Upper lobe of left lung (tissue), 6 donors: ENCODE measurements around the gene CYLD. TPM values are rescaled to one million over a fixed set of nuclear protein-coding genes. Genes with fewer than 3 reads are reported as not detected.

ENCODE experiments used
- ATAC-seq, 2 donors: fragments of 200-7000 bp; cut with Tn5 transposase; one replicate each; pipeline ENCODE4 v1.9.1; 2022; ENCODE audit warnings: mild to moderate bottlenecking in 2 of 2, moderate library complexity in 2 of 2; ENCODE audit not compliant: low FRiP score in 2 of 2
- DNase-seq, 2 donors: peaks; one replicate each; pipeline ENCODE4 v3.0.0-alpha.2; 2019 to 2020
- H3K27ac ChIP-seq, 4 donors: fragments of 200-600 bp; sonication (generic); one replicate each; pipeline ENCODE4 v1.5.1; 2016 to 2019
- H3K27me3 ChIP-seq, 4 donors: fragments of 200-600 bp; sonication (generic); one replicate each; pipeline ENCODE4 v1.5.1; 2017 to 2019
- H3K36me3 ChIP-seq, 4 donors: fragments of 200-600 bp; sonication (generic); one replicate each; pipeline ENCODE4 v1.5.1; 2016 to 2019
- H3K4me1 ChIP-seq, 4 donors: fragments of 200-600 bp; sonication (generic); one replicate each; pipeline ENCODE4 v1.5.1; 2018 to 2019
- H3K4me3 ChIP-seq, 4 donors: fragments of 200-600 bp; sonication (generic); one replicate each; pipeline ENCODE4 v1.5.1; 2017 to 2019; ENCODE audit warnings: mild to moderate bottlenecking in 2 of 4, moderate library complexity in 1 of 4
- H3K9me3 ChIP-seq, 4 donors: fragments of 200-600 bp; sonication (generic); one replicate each; pipeline ENCODE4 v1.5.1; 2018 to 2019
- EP300 ChIP-seq, 4 donors: sonication (generic); formaldehyde crosslinking; IDR thresholded peaks; one replicate each; pipeline ENCODE4 v1.5.1; 2017; ENCODE audit warnings: antibody characterized with exemption in 4 of 4, control low read depth in 2 of 4
- POLR2A ChIP-seq, 4 donors: fragments of 450-650 bp; IDR thresholded peaks; one replicate each; pipeline ENCODE4 v1.5.1; 2016 to 2017; ENCODE audit warnings: antibody characterized with exemption in 4 of 4, mild to moderate bottlenecking in 2 of 4
- POLR2AphosphoS5 ChIP-seq, 2 donors: sonication (generic); formaldehyde crosslinking; IDR thresholded peaks; one replicate each; pipeline ENCODE4 v1.5.1; 2017; ENCODE audit warnings: antibody characterized with exemption in 2 of 2
- WGBS, 2 donors: methylation state at CpG; one replicate each; pipeline ENCODE4 v1.1.5; 2017 to 2018; 5-methylcytosine and 5-hydroxymethylcytosine counted together
- total RNA-seq, 6 donors: library from RNA; depleted of rRNA in 4 of 6; stranded (reverse); fragments of >200 nt in 4 of 6; gene quantifications; one replicate each; pipeline versions ENCODE4 v1.1.0 to v1.2.1, GENCODE V29; 2016 to 2021
- TF ChIP-seq, protein P1 (sequence below), 6 experiments: fragments of 450-650 bp in 4 of 6; fragments of 200-600 bp in 2 of 6; sonication (generic) in 2 of 6; IDR thresholded peaks; one replicate each; pipeline ENCODE4 v1.5.1; 2016 to 2019; ENCODE audit warnings: antibody characterized with exemption in 6 of 6
- donor health status: DM: no; HTN: no; CAD: no; lungs with moderate emphysema.
- donor health status: DM: no; HTN: yes; CAD: no; lungs with severe emphysema.

CYLD gene
- total RNA-seq, 6 donors from 2014 or later = 25.5 to 72.1 (median 46.1) TPM

DNA sequence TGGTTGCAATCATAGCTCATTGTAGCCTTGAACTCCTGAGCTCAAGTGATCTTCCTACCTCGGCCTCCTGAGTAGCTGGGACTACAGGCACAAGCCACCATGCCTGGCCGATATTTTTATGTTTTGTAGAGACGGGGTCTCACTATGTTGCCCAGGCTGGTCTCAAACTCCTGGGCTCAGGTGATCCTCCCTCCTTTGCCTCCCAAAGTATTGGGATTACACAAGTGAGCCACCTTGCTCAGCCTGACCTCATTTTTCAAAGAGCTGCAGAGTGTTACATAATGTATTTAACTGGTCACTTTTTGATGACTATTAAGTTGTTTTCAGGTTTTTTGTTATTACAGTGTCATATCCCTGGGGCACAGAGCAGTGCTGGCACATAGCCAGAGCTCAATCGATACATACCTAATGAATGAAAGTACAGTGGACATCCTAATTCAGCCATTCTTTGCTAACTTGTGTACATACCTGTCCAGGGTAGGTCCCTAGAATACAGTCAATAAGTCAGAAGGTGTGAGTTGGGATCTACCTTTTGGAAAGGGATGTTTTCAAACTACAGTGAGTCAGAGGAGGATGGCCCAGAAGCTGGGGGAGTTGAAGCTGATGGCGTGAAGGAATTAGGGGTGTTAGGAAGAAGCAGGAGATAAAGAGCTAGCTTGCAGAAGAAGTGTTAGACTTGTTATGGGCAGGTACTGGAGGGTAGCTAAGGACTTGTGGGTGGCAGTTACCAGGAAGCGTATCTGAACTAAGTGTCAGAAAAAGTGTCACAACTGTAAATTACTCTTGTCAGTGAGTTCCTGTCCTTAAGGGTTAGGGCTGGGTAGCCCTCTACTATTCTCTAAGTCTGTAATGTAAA, 20.1 kb upstream of the CYLD start:
- peaks cover 0 to 17% (median 7%) of the 10 kb centered on the region in 4 donors for H3K4me1 ChIP-seq
- TF ChIP-seq, protein P1, sequence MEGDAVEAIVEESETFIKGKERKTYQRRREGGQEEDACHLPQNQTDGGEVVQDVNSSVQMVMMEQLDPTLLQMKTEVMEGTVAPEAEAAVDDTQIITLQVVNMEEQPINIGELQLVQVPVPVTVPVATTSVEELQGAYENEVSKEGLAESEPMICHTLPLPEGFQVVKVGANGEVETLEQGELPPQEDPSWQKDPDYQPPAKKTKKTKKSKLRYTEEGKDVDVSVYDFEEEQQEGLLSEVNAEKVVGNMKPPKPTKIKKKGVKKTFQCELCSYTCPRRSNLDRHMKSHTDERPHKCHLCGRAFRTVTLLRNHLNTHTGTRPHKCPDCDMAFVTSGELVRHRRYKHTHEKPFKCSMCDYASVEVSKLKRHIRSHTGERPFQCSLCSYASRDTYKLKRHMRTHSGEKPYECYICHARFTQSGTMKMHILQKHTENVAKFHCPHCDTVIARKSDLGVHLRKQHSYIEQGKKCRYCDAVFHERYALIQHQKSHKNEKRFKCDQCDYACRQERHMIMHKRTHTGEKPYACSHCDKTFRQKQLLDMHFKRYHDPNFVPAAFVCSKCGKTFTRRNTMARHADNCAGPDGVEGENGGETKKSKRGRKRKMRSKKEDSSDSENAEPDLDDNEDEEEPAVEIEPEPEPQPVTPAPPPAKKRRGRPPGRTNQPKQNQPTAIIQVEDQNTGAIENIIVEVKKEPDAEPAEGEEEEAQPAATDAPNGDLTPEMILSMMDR (IDR thresholded peaks at IDR 0.05) = no peak
- TF ChIP-seq EP300 (IDR thresholded peaks at IDR 0.05) = no peak
- no peaks in the 10 kb centered on the region for H3K9me3 ChIP-seq
- ATAC-seq (no peak), DNase-seq (peak in 1 of 2 donors; percentile 4)
- no peak overlapping the region for H3K27ac ChIP-seq
- 87 to 96% methylated on average over 6 of the region's 6 CpGs for WGBS, 2 donors
- H3K27me3 ChIP-seq = no peaks in the 10 kb centered on the region
- H3K4me3 ChIP-seq = no peak overlapping the region
- peaks cover 0 to 22% (median 8%) of the 10 kb centered on the region in 4 donors for H3K36me3 ChIP-seq

GRCh38 chr16:50722405-50722737, 19.5 kb upstream of the CYLD start:
- DNase-seq (no peak), ATAC-seq (no peak)
- Histone ChIP-seq H3K9me3 (no peaks in the 10 kb centered on the region), H3K27ac (no peak overlapping the region), H3K4me3 (no peak overlapping the region), H3K27me3 (no peaks in the 10 kb centered on the region), H3K36me3 (peaks cover 0 to 23% (median 8%) of the 10 kb centered on the region in 4 donors), H3K4me1 (peaks cover 0 to 17% (median 7%) of the 10 kb centered on the region in 4 donors)
- TF ChIP-seq EP300 (IDR thresholded peaks at IDR 0.05) (no peak), POLR2A (IDR thresholded peaks at IDR 0.05) (no peak), POLR2AphosphoS5 (IDR thresholded peaks at IDR 0.05) (no peak)
- TF ChIP-seq, protein P1 (IDR thresholded peaks at IDR 0.05) = no peak
- 87% methylated on average over 1 of the region's 1 CpG; no CpG with 5 or more reads in 1 of the 2 donors for WGBS, 2 donors

DNA sequence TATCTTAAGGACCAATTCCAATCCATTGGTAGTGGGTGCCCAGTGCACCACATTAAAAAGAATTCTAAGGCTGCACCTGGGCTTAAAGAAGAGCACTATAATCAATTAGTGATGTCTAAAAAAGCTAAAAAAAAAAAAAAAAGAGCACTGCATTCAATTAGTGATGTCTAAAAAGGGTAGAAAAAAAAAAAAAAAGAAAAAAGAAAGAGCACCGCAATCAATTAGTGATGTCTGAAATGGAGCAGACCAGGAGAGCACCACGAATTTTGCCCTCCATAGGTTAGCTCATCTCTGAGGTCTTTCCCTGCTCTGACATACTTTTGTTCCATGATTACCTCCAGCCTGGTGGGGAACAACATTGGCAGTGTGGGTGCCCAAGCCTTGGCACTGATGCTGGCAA, 18.9 kb upstream of the CYLD start:
- Histone ChIP-seq H3K27me3 (no peaks in the 10 kb centered on the region), H3K4me3 (no peak overlapping the region), H3K36me3 (peaks cover 0 to 23% (median 8%) of the 10 kb centered on the region in 4 donors), H3K27ac (no peak overlapping the region), H3K4me1 (peaks cover 0 to 17% (median 7%) of the 10 kb centered on the region in 4 donors), H3K9me3 (no peaks in the 10 kb centered on the region)
- no peak for ATAC-seq
- no peak for DNase-seq
- TF ChIP-seq EP300 (IDR thresholded peaks at IDR 0.05) (no peak), POLR2AphosphoS5 (IDR thresholded peaks at IDR 0.05) (no peak), POLR2A (IDR thresholded peaks at IDR 0.05) (no peak)
- TF ChIP-seq, protein P1 (IDR thresholded peaks at IDR 0.05) = no peak
- WGBS, 2 donors = 89 to 95% methylated on average over 2 of the region's 2 CpGs

DNA sequence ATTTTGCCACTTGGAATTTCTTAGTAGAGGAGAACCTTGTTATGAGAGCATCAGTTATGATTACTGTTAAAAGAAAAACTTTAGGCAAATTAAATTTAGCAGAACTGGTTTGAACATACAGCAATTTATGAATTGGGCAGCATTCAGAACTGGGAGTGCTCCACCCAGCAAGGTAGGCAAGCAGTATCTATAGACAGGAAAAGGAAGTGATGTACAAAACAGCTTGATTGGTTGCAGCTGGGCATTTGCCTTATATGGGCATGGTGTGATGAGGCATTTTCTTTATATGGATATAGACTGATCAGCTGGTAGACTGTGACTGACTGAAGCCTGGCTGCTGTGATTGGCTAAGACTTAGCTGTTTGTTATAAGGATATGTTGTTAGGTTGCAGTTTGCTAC, 17.6 kb upstream of the CYLD start:
- Histone ChIP-seq H3K27ac (no peak overlapping the region), H3K4me1 (peaks cover 0 to 10% (median 4%) of the 10 kb centered on the region in 4 donors), H3K27me3 (no peaks in the 10 kb centered on the region), H3K36me3 (peaks cover 0 to 23% (median 8%) of the 10 kb centered on the region in 4 donors), H3K9me3 (no peaks in the 10 kb centered on the region), H3K4me3 (no peak overlapping the region)
- no peak for ATAC-seq
- no peak for DNase-seq
- TF ChIP-seq EP300 (IDR thresholded peaks at IDR 0.05) = no peak
- TF ChIP-seq, protein P1 (IDR thresholded peaks at IDR 0.05) = no peak
- TF ChIP-seq POLR2AphosphoS5 (IDR thresholded peaks at IDR 0.05) = no peak
- TF ChIP-seq POLR2A (IDR thresholded peaks at IDR 0.05) = no peak
